Suppressor macrophage treated with lipopolysaccharide for 4 hours (primary cell): ENCODE measurements around the gene MTHFSD.
A peak's percentile ranks its signal among the peaks of the same experiment; 100 is the strongest.

Experiments used
- DNase-seq: peaks from one replicate; pipeline ENCODE4 v3.0.0-alpha.2; 2020

Gene MTHFSD

GRCh38 chr16:86568677-86569623 is 13.9 kb upstream of the MTHFSD start:
- DNase-seq: no peak

- DNase-seq: no peak
Measured at GRCh38 chr16:86567701-86568581, 12.9 kb upstream of the MTHFSD start.

- DNase-seq: no peak
Measured at GRCh38 chr16:86566966-86567700, 12.1 kb upstream of the MTHFSD start.

- DNase-seq: peak; percentile 49
Measured at GRCh38 chr16:86566601-86566965, 11.5 kb upstream of the MTHFSD start, which contains the start of gene FOXC2. Gene FOXC2, plus strand, starts transcription at chr16:86566829. Its CDS starts 507 bp downstream, at chr16:86567336.

GRCh38 chr16:86565644-86566511 is 10.8 kb upstream of the MTHFSD start:
- no peak for DNase-seq

- DNase-seq: no peak
Measured at GRCh38 chr16:86565181-86565631, 10.2 kb upstream of the MTHFSD start.

- peak; percentile 93 for DNase-seq
Measured at GRCh38 chr16:86563469-86564345, 8.7 kb upstream of the MTHFSD start.

- no peak for DNase-seq
Measured at GRCh38 chr16:86562356-86562755, 7.3 kb upstream of the MTHFSD start.

- DNase-seq: no peak
Measured at GRCh38 chr16:86559802-86560305, 4.8 kb upstream of the MTHFSD start.

GRCh38 chr16:86558355-86559193 is 3.5 kb upstream of the MTHFSD start:
- no peak for DNase-seq

GRCh38 chr16:86557587-86557986 is 2.6 kb upstream of the MTHFSD start:
- no peak for DNase-seq

- DNase-seq: no peak
Measured at GRCh38 chr16:86556576-86556975, 1.5 kb upstream of the MTHFSD start.

- DNase-seq: no peak
Measured at GRCh38 chr16:86555704-86556075, 655 bp upstream of the MTHFSD start.

GRCh38 chr16:86554599-86554916 is 477 bp downstream of the MTHFSD start:
- DNase-seq: no peak

GRCh38 chr16:86553356-86553755 is 1.7 kb downstream of the MTHFSD start:
- no peak for DNase-seq

GRCh38 chr16:86550281-86550680 is 4.8 kb downstream of the MTHFSD start:
- no peak for DNase-seq

GRCh38 chr16:86549893-86550190 is 5.2 kb downstream of the MTHFSD start:
- DNase-seq: no peak

GRCh38 chr16:86549076-86549892 is 5.8 kb downstream of the MTHFSD start:
- DNase-seq: no peak

- no peak for DNase-seq
Measured at GRCh38 chr16:86547286-86547685, 7.7 kb downstream of the MTHFSD start.
